ENCODE data around the gene A3GALT2. TPM values are rescaled to one million over a fixed set of nuclear protein-coding genes. Genes with fewer than 3 reads are reported as not detected.

A3GALT2 gene
- total and polyA plus RNA-seq, 7 experiments from 2014 or later, result not detected

- Mint-ChIP-seq H3K4me1 (peaks cover 39 to 80% (median 74%) of the 10 kb centered on the region in 7 donors), H3K27me3 (no peaks in the 10 kb centered on the region), H3K27ac (no peak overlapping the region), H3K9me3 (no peaks in the 10 kb centered on the region), H3K36me3 (peaks cover 0 to 16% (median 0%) of the 10 kb centered on the region in 5 donors), H3K4me3 (no peak overlapping the region)
- peaks cover 0 to 5% (median 0%) of the 10 kb centered on the region in 3 experiments for H3K36me3 ChIP-seq (ENCODE audit: control insufficient read depth in 2 of 3, insufficient read depth in 3 of 3, low read length in 3 of 3)
- CTCF ChIA-PET, result no interaction called here
- no peak overlapping the region for H3K27ac ChIP-seq (ENCODE audit: low read depth, low read length)
- H3K4me1 ChIP-seq (ENCODE audit: control insufficient read depth in 2 of 2, insufficient read depth in 2 of 2, low read length in 2 of 2), result peaks cover 19 to 22% of the 10 kb centered on the region in 2 donors
- POLR2A ChIA-PET, result no interaction called here
- H3K9me3 ChIP-seq (ENCODE audit: control insufficient read depth in 2 of 3, low read length in 3 of 3), result no peaks in the 10 kb centered on the region
- intact Hi-C loops (cut with micrococcal nuclease), result no loop called here
- H3K27me3 ChIP-seq (ENCODE audit: control insufficient read depth in 2 of 2, insufficient read depth in 2 of 2, low read length in 2 of 2), result no peaks in the 10 kb centered on the region
- ATAC-seq, result no peak
- H3K4me3 ChIP-seq (ENCODE audit: low read length), result no peak overlapping the region
- no peak for DNase-seq
Observed at GRCh38 chr1:33343539-33343938, 22.6 kb upstream of the A3GALT2 start.

DNA sequence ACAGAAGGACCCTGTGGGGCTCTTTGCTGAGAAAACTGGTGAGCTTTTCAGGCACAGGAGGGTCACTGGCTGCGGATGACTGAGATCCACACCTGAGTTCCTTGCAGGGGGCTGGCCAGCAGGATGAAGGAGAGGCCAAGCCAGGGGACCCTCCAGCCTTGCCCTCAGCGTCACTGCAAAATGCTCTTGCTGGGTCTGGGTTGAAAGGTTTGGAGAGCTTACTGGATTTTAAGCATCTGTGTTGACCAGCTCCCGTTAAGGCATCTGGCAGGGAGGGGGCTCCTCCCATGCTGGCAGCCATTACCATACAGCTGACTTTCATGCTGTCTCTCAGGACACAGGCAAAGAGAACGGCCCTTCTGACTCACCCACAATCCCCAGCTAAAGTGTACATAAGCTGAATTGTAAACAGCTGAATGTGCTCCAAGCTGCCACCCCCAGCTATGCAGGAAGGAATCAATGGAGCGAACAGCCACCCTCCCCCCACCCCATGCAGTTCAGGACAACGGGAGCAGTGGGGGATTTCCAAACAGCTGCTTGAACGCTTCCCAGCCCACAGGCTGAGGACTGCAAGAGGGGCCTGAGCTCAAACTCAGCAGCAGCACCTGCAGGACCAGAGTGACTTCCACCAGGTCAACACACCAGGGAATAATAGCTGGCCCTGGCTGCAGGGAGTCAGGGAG, 21.3 kb upstream of the A3GALT2 start:
- Histone ChIP-seq H3K27me3 (ENCODE audit: control insufficient read depth in 2 of 2, insufficient read depth in 2 of 2, low read length in 2 of 2) (no peaks in the 10 kb centered on the region), H3K4me3 (ENCODE audit: low read length) (no peak overlapping the region), H3K9me3 (ENCODE audit: control insufficient read depth in 2 of 3, low read length in 3 of 3) (no peaks in the 10 kb centered on the region), H3K4me1 (ENCODE audit: control insufficient read depth in 2 of 2, insufficient read depth in 2 of 2, low read length in 2 of 2) (peaks cover 6 to 8% of the 10 kb centered on the region in 2 donors), H3K27ac (ENCODE audit: low read depth, low read length) (no peak overlapping the region), H3K36me3 (ENCODE audit: control insufficient read depth in 2 of 3, insufficient read depth in 3 of 3, low read length in 3 of 3) (peaks cover 0 to 5% (median 0%) of the 10 kb centered on the region in 3 experiments)
- Mint-ChIP-seq H3K9me3 (no peaks in the 10 kb centered on the region), H3K27ac (no peak overlapping the region), H3K4me1 (peaks cover 44 to 80% (median 71%) of the 10 kb centered on the region in 7 donors), H3K4me3 (no peak overlapping the region), H3K27me3 (no peaks in the 10 kb centered on the region), H3K36me3 (peaks cover 0 to 14% (median 0%) of the 10 kb centered on the region in 5 donors)
- ChIA-PET POLR2A (no interaction called here), CTCF (interaction anchor here (0.8 kb wide), 1 partner anchor 22 kb away, joined by 5 read pairs; no protein-coding TSS in a partner anchor)
- DNase-seq (no peak), ATAC-seq (no peak)
- intact Hi-C loops (cut with micrococcal nuclease), result no loop called here

DNA sequence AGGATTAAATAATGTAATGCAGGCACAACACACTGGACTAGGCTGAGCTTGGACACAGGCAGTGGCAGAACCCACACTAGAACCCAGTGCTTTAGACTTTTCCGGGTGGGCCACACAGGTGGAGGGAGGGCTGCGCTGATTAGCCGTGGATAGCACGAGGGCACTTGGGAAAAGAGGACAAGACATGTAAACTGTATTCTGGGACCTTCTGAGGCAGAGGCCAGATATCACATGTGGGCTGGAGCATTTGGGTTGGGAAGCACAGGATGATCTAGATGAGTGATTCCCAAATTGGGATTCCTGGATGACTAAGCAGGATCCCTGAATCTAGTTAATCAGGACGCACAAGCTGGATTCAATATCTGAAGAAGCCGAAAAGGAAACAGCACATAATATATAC, 20.3 kb upstream of the A3GALT2 start:
- H3K4me3 ChIP-seq (ENCODE audit: low read length), result no peak overlapping the region
- no peaks in the 10 kb centered on the region for H3K4me1 ChIP-seq (ENCODE audit: control insufficient read depth in 2 of 2, insufficient read depth in 2 of 2, low read length in 2 of 2)
- H3K36me3 Mint-ChIP-seq, result peaks cover 0 to 5% (median 0%) of the 10 kb centered on the region in 5 donors
- CTCF ChIA-PET, result no interaction called here
- DNase-seq (no peak), ATAC-seq (no peak)
- no peaks in the 10 kb centered on the region for H3K27me3 Mint-ChIP-seq
- peaks cover 36 to 80% (median 65%) of the 10 kb centered on the region in 7 donors for H3K4me1 Mint-ChIP-seq
- H3K36me3 ChIP-seq (ENCODE audit: control insufficient read depth in 2 of 3, insufficient read depth in 3 of 3, low read length in 3 of 3), result peaks cover 0 to 5% (median 0%) of the 10 kb centered on the region in 3 experiments
- H3K4me3 Mint-ChIP-seq, result no peak overlapping the region
- no peak overlapping the region for H3K27ac ChIP-seq (ENCODE audit: low read depth, low read length)
- no peaks in the 10 kb centered on the region for H3K27me3 ChIP-seq (ENCODE audit: control insufficient read depth in 2 of 2, insufficient read depth in 2 of 2, low read length in 2 of 2)
- no peaks in the 10 kb centered on the region for H3K9me3 ChIP-seq (ENCODE audit: control insufficient read depth in 2 of 3, low read length in 3 of 3)
- no peaks in the 10 kb centered on the region for H3K9me3 Mint-ChIP-seq
- intact Hi-C loops (cut with micrococcal nuclease), result no loop called here
- POLR2A ChIA-PET, result interaction anchor here (1.7 kb wide), 1 partner anchor 8 kb away, joined by 4 read pairs; no protein-coding TSS in a partner anchor
- H3K27ac Mint-ChIP-seq, result peak overlapping the region in 1 of 9 donors; percentile 71

DNA sequence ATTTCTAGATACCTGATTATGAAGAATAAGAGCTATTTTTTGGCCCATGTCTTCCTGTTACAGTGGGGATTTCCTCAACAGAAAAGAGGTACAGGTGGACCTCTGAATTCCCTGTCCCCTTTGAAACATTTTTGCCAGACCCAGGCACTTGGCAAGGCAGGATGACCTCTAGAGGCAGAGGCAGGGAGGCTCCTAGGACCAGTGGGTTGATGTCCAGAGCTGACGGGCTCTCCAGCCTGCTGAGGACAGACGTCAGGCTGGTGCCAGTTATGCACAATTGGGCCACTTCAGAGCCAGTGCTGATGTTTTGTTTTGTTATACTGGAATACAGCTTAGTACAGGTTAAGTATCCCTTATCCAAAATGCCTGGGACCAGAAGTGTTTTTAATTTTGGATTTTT, 18.5 kb upstream of the A3GALT2 start:
- Mint-ChIP-seq H3K9me3 (no peaks in the 10 kb centered on the region), H3K27me3 (no peaks in the 10 kb centered on the region), H3K4me3 (no peak overlapping the region), H3K4me1 (peaks cover 43 to 79% (median 65%) of the 10 kb centered on the region in 7 donors), H3K27ac (no peak overlapping the region), H3K36me3 (peaks cover 0 to 9% (median 5%) of the 10 kb centered on the region in 5 donors)
- peaks cover 0 to 5% (median 0%) of the 10 kb centered on the region in 3 experiments for H3K36me3 ChIP-seq (ENCODE audit: control insufficient read depth in 2 of 3, insufficient read depth in 3 of 3, low read length in 3 of 3)
- no peaks in the 10 kb centered on the region for H3K9me3 ChIP-seq (ENCODE audit: control insufficient read depth in 2 of 3, low read length in 3 of 3)
- ATAC-seq, result no peak
- DNase-seq, result no peak
- H3K4me1 ChIP-seq (ENCODE audit: control insufficient read depth in 2 of 2, insufficient read depth in 2 of 2, low read length in 2 of 2), result no peaks in the 10 kb centered on the region
- no peak overlapping the region for H3K27ac ChIP-seq (ENCODE audit: low read depth, low read length)
- ChIA-PET CTCF (interaction anchor here (0.7 to 1.0 kb wide), 2 partner anchors 43 to 93 kb away, joined by 3 read pairs; no protein-coding TSS in a partner anchor), POLR2A (interaction anchor here (1.7 kb wide), 1 partner anchor 10 kb away, joined by 4 read pairs; no protein-coding TSS in a partner anchor)
- intact Hi-C loops (cut with micrococcal nuclease), result no loop called here
- H3K27me3 ChIP-seq (ENCODE audit: control insufficient read depth in 2 of 2, insufficient read depth in 2 of 2, low read length in 2 of 2), result no peaks in the 10 kb centered on the region
- H3K4me3 ChIP-seq (ENCODE audit: low read length), result no peak overlapping the region

DNA sequence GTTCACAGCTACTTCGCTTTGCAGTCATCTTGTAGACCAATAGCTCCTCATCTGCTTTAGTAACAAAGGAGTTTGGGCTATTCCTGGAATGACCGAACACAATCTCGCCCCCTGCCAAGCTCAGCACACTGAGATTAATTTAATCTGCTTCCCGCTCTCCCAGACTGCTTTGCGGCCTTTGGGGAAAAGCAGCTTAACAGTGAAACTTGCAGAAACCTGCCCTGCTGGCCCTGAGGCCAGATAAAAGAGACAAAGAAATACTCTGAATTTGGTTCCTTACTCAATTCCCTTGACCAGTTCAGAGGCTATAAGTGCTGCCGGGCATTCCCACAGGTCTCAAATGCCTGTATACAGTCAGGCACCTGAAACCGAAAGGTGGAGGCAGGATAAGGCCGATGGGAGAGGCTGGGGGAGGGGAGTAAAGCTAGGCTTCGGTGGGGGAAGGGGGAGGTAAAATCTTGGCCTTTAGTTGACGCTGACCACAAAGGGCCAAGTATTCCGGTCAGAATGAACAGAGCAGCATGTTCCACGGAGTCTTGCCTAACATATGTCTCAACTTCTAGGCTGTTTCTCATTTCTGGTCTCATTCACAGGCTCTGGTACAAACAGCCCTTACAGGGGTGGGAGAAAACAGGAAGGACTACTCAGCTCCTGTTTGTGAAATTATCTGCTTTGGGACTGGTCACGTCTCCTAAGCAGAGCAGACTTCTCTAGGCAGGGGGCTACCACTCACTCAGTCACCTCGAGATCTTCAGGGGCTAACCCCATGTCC, 17.7 kb upstream of the A3GALT2 start:
- Histone ChIP-seq H3K4me1 (ENCODE audit: control insufficient read depth in 2 of 2, insufficient read depth in 2 of 2, low read length in 2 of 2) (no peaks in the 10 kb centered on the region), H3K36me3 (ENCODE audit: control insufficient read depth in 2 of 3, insufficient read depth in 3 of 3, low read length in 3 of 3) (peaks cover 0 to 7% (median 0%) of the 10 kb centered on the region in 3 experiments), H3K27ac (ENCODE audit: low read depth, low read length) (no peak overlapping the region), H3K4me3 (ENCODE audit: low read length) (no peak overlapping the region), H3K27me3 (ENCODE audit: control insufficient read depth in 2 of 2, insufficient read depth in 2 of 2, low read length in 2 of 2) (no peaks in the 10 kb centered on the region), H3K9me3 (ENCODE audit: control insufficient read depth in 2 of 3, low read length in 3 of 3) (no peaks in the 10 kb centered on the region)
- H3K36me3 Mint-ChIP-seq, result peaks cover 0 to 17% (median 5%) of the 10 kb centered on the region in 5 donors
- POLR2A ChIA-PET, result no interaction called here
- intact Hi-C loops (cut with micrococcal nuclease), result no loop called here
- no peak overlapping the region for H3K4me3 Mint-ChIP-seq
- ATAC-seq (peak; percentile 75), DNase-seq (no peak)
- H3K27me3 Mint-ChIP-seq, result no peaks in the 10 kb centered on the region
- CTCF ChIA-PET, result interaction anchor here (0.7 kb wide), 1 partner anchor 94 kb away, joined by 3 read pairs; no protein-coding TSS in a partner anchor
- no peaks in the 10 kb centered on the region for H3K9me3 Mint-ChIP-seq
- H3K27ac Mint-ChIP-seq, result peak overlapping the region in 2 of 9 donors; percentile 15 to 17
- H3K4me1 Mint-ChIP-seq, result peaks cover 42 to 72% (median 57%) of the 10 kb centered on the region in 7 donors

GRCh38 chr1:33338048-33338439, 17.1 kb upstream of the A3GALT2 start:
- H3K4me1 ChIP-seq (ENCODE audit: control insufficient read depth in 2 of 2, insufficient read depth in 2 of 2, low read length in 2 of 2), result no peaks in the 10 kb centered on the region
- peaks cover 0 to 12% (median 0%) of the 10 kb centered on the region in 3 experiments for H3K36me3 ChIP-seq (ENCODE audit: control insufficient read depth in 2 of 3, insufficient read depth in 3 of 3, low read length in 3 of 3)
- Mint-ChIP-seq H3K27me3 (no peaks in the 10 kb centered on the region), H3K4me1 (peaks cover 40 to 70% (median 55%) of the 10 kb centered on the region in 7 donors), H3K36me3 (peaks cover 0 to 21% (median 6%) of the 10 kb centered on the region in 5 donors), H3K27ac (peak overlapping the region in 2 of 9 donors; percentile 11 to 17), H3K4me3 (no peak overlapping the region), H3K9me3 (no peaks in the 10 kb centered on the region)
- H3K4me3 ChIP-seq (ENCODE audit: low read length), result no peak overlapping the region
- H3K27ac ChIP-seq (ENCODE audit: low read depth, low read length), result no peak overlapping the region
- DNase-seq (no peak), ATAC-seq (no peak)
- no peaks in the 10 kb centered on the region for H3K27me3 ChIP-seq (ENCODE audit: control insufficient read depth in 2 of 2, insufficient read depth in 2 of 2, low read length in 2 of 2)
- H3K9me3 ChIP-seq (ENCODE audit: control insufficient read depth in 2 of 3, low read length in 3 of 3), result no peaks in the 10 kb centered on the region
- ChIA-PET CTCF (no interaction called here), POLR2A (no interaction called here)
- intact Hi-C loops (cut with micrococcal nuclease), result no loop called here
